GM23248 (cell line): Measurements from ENCODE around the gene AOPEP.

Experiments used
- EZH2 ChIP-seq: fragments of 200-600 bp; sonication (generic); IDR thresholded peaks from 2 replicates; pipeline ENCODE4 v1.6.1; 2018; ENCODE audit warnings: antibody characterized with exemption, mild to moderate bottlenecking; ENCODE audit not compliant: insufficient read depth, poor library complexity, severe bottlenecking
- EZH2phosphoT487 ChIP-seq: fragments of 200-600 bp; sonication (generic); IDR thresholded peaks from 2 replicates; pipeline ENCODE4 v1.6.1; 2018; ENCODE audit warnings: antibody characterized with exemption, moderate library complexity, mild to moderate bottlenecking, low read depth; ENCODE audit not compliant: insufficient read depth

- TF ChIP-seq EZH2 (no peak), EZH2phosphoT487 (no peak)
Measured at GRCh38 chr9:95107001-95107749, 380.7 kb downstream of the AOPEP start.
